Activated naive CD4-positive, alpha-beta T cell treated with anti-CD3 and anti-CD28 coated beads, Interleukin-2, amount 50 U/mL, for 16 hours (primary cell): ENCODE results near the gene PRUNE2.
"Not testable (repeated sequence)": the region's sequence is repeated elsewhere in the genome, so short reads cannot be mapped to it uniquely, and the experiment has no call there.

Experiments used
- DNase-seq: peaks from one replicate; pipeline ENCODE4 v3.0.0-alpha.2; 2020

The PRUNE2 gene

DNA sequence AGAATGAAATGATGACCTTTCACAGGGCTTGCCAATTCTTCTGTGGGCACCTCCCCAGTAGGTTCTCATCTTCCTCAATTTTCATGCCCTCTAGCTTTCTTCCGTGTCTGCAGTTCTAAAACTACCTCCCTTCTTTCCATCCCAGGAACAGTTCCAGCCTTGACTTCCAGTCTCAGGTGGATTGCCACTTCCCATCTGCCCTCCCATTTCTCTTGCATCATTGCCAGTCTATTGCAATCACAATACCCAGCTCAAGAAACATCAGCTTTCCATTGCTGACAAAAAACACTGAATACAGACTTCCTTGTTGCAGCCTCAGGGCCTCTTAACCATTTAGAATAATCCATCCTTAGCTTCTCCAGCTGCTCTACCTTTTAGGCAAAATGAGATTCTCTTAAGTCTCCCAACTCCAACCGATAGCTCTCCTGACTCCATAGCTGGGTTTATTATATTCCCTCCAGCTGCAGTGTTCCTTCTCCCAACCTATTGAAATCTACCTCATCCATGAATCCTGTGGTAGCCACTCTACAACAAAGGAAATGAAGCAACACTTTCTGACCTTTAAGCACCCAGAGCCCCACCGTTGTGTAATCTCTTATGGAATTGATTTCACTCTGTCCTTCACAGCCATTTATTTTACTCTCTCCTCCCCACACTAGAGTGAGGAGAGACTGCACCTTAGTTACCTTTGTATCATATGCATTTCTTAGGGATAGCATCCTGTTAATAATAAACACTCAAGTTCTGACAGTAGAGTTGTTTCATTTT is 217.3 kb downstream of the PRUNE2 start:
- DNase-seq, result no peak

DNA sequence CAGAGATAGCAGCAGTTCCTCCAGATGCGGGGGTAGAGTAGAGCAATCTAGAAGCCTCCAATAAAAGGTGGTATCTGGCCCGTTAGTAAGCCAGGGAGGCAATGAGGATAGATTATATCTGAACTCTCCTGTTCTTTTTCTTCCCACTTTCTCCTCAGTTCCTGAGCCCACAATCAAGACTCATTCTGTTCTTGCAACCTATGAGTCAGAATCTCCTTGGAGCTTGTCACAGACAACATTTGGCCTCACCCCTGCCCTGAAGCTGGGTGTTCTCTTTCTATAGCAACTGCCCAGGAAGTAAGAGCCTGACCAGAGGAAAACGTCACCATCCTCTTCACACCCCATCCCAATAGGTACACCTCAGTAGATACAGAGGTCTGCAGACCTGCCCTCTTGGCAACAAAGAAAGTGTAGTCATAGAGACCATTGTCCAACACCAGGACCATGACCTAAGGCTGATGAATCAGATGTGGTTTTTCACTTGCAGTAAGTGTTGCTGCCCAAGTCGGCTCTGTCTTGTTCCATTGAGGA is 218.0 kb downstream of the PRUNE2 start:
- DNase-seq, result no peak

GRCh38 chr9:76686756-76687155 is 219.2 kb downstream of the PRUNE2 start:
- DNase-seq, result no peak

DNA sequence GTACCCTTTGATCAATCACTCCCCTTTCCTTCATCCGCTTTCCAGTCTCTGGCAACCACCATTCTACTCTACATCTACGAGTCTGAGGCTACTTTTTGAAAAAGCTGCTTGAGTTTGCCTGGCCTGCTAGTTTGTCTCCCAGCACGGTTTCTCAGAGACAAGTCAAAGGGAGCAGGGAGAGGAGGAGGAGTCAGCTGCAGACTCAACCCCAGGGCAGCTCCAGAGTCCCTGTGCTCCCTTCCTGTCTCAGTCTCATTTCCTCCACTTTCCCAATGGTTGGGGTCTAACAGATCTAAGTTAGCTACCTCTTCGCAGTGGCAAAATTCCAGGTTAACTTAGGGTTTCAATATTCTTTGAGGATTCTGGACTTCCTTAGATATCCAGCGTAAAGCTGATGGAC is 221.7 kb downstream of the PRUNE2 start:
- DNase-seq, result no peak

DNA sequence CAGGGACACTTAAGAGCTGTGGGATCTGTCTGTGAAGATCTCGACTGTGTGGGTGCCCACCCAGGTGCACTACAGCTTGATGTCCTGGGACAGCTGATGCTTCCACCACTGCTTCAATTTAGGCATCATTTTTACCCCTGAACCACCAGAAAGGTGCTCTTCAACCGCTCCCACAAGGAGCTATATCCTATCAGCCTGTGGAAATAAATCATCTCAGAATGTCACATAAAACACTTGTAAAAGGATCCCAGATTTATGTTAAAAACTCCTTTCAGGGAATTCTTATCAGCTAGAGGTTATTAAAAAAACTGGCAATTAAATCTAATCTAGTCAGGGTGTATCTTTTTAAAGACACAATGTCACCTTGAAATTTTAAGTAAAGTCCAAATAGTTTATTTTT is 224.4 kb downstream of the PRUNE2 start:
- no peak for DNase-seq

DNA sequence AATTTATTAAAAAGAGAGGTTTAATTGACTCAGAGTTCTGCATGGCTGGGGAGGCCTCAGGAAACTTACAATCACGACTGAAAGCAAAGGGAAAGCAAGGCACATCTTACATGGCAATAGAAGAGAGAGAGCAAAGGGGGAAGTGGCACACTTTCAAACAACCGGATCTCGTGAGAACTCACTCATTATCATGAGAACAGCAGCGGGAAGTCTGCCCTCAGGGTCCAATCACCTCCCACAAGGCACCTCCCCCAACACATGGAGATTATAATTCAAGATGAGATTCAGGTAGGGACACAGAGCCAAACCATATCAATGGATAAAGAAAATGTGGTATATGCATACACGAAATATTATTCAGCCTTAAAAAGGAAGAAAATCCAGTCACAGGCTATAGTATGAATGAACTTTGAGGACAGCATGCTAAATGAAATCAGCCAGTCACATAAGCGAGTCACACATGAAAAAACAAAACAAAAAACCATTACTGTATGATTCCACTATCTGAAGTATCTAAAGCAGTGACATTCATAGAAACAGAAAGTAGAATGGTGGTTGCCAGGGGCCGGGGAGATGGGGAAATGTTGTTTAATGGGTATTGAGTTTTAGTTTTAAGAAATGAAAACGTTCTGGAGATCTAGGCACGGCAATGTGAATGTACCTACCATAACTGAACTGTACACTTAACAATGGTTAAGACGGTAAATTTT is 225.0 kb downstream of the PRUNE2 start:
- DNase-seq, result no peak

DNA sequence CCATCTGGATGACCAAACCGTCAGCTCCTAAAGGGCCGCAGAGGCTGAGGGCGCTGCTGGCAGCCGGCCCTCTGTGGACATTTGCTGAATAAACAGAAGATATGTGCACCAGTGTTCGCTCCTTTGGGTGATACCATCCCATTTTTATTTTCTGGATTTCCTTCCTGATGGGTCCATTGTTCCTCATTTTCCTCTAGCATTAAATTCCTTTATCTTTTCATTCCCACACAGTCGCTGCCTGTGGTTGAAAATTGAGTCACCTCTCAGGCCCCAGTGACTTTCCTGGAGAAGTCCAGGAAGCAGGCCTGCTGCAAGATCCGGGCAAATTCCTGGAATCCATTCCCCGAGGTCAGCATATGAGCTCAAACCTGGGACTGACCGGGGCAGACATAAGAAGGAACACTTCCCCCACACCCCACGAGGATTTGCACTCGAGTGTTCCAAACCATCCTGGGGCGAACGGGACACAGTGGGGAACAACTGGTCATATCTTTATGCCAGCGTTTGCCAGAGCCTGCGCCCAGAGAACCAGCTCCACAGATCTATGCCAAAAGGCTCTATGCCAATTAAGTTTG is 228.3 kb downstream of the PRUNE2 start:
- no peak for DNase-seq

DNA sequence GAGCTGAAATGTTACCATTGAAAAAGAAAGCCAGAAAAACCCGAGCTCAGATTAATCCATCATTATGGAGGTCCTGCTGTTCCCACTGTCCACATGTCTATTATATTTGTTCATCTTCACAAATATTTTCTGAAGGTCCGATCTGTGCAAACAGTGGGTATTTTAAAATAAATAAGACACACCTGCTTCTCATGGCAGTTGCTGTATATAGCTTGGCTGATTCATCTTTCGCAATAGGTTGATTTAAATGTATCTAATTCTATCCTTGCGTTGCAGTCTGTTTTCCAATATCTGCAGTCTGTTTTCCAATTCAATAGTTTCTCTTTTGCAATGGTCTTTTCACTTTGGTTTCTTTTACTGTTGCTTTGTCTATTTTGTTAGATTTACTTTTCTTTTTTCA is 229.1 kb downstream of the PRUNE2 start:
- DNase-seq, result no peak

- no peak for DNase-seq
Observed at GRCh38 chr9:76667521-76667957, 238.4 kb downstream of the PRUNE2 start.

DNA sequence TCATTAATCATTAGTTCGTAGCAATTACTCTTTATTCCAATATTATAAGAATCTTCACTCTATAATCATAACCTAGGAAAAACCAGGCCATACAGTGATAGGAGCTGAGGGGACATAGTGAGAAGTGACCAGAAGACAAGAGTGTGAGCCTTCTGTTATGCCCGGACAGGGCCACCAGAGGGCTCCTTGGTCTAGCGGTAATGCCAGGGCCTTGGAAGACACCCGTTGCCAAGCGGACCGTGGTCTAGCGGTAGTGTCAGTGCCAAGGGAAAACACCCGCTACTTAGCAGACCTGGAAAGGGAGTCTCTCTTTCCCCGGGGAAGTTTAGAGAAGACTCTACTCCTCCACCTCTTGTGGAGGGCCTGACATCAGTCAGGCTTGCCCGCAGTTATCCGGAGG is 239.9 kb downstream of the PRUNE2 start:
- DNase-seq, result not testable (repeated sequence)

DNA sequence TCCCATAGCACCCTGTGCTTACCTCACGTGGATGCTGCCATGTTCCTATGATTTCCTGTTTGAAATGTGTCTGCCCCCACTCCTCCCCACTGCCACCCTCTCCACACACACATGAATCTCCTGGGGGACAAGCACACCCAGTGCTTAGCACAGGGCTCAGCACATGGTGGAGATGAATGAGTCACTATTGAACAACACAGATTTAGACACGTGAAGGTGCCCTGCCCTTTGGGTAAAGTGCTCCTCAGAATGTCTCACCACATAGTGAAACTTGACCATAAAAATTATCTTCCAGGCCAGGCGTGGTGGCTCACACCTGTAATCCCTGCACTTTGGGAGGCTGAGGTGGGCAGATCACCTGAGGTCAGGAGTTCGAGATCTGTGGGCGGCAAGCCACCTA is 240.5 kb downstream of the PRUNE2 start:
- DNase-seq, result no peak

- DNase-seq, result no peak
Observed at GRCh38 chr9:76664120-76664519, 241.8 kb downstream of the PRUNE2 start.

GRCh38 chr9:76662476-76663281 is 243.2 kb downstream of the PRUNE2 start:
- DNase-seq, result no peak

DNA sequence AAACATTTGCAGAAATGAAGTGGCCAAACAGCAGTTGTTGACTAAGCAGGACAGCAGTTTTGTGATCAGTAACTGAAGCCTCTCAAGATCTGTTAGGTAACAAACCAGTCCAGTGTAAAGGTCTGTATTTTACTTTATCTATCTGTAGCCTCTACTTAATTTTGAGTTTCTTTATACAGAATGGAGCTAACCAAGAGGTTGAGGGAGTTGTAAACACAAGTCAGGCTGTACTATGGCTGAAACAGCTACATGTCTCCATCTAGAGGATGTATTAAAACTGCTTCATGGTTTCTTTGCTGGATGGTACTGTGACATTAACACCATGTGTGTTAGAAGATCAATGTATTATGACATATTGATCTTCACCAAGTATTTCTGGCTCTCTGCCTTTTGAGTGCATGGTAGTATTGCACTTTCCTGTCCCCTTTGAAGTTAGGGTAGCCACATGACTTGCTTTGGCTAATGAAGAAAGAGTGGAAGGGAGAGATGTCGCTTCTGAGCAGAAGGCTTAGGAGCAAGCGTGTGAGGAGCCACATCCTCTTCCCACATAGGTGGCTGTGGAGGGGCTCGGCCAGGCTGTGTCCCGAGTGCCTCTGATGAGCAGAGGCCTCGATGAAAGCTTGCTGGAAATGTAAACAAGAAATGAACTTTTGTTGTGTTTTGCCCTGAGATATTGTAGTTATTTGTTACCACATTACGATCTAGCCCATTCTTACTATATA is 247.2 kb downstream of the PRUNE2 start:
- DNase-seq, result no peak

DNA sequence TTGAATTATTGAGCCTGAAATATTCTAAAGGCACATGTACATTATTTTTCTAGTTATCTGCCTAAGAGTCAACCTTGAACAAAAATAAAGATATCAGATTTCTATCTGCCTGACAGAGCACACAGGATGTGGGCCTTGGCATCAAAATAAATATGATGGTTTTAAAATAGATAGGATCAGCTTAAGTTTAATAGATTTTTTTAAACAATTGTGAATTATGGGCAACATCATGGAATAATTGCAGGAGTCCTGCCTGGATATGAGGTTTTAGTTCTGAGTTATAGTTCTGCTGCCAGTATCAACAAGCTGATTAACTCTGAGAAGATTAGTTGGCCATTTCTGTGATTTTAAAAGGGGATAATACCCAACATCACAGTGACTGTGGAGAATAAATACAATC is 248.6 kb downstream of the PRUNE2 start:
- DNase-seq, result no peak

- no peak for DNase-seq
Observed at GRCh38 chr9:76655971-76656370, 249.9 kb downstream of the PRUNE2 start.

DNA sequence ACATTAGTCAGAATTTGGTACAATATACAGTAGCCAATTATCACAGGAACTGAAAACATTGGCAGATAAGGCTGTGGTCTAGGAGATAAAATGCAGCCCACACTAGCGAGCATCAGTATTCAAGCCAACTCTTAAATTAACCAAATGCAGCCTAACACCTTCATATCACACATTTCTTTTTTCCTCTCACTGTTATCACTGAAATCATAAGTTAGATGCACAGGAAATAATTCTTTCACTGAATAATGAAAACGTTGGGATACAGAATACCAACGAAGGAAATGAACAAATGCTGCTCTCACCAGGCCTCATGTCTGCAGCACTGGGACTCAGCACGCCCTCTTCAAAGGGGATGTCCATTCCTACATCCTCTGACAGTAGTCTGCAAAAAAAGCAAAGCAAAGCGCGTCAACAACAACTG is 250.8 kb downstream of the PRUNE2 start:
- no peak for DNase-seq

DNA sequence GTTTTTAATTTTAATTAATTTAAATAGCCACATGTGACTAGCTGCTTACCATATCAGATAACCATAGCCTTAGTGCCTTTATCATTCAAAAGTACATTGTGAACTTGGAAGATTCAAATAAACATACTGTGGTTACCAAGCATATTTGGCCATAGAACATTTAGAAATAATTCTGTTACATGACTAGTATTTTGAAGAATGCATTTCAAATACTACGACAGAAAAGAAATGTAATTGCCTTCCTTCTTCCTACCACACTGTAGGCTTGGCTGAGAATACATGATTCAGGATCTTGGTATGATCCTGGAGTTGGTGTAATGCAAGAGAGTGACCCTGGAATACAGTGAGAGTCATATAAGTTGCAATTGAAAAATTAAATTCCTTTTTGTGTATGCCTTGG is 251.3 kb downstream of the PRUNE2 start:
- DNase-seq, result no peak

GRCh38 chr9:76654051-76654461 is 251.9 kb downstream of the PRUNE2 start:
- no peak for DNase-seq

DNA sequence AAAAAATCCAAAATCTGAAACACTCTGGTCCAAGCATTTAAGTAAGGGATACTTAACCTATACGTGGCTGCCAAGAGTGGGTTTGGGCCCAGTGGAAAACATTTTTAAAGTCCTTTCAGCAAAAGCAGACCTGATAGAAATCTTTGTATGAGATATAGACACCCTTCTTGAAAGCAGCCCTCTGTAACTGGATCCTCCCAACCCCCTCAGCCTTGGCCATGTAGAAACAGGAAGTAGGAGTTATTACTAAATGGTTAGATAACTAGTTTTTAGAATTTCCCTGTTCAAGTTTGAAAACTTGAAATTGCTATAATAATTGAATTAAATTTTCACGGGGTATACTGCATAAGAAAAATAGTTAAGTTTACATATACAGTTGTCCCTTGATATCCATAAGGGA is 253.0 kb downstream of the PRUNE2 start:
- no peak for DNase-seq

DNA sequence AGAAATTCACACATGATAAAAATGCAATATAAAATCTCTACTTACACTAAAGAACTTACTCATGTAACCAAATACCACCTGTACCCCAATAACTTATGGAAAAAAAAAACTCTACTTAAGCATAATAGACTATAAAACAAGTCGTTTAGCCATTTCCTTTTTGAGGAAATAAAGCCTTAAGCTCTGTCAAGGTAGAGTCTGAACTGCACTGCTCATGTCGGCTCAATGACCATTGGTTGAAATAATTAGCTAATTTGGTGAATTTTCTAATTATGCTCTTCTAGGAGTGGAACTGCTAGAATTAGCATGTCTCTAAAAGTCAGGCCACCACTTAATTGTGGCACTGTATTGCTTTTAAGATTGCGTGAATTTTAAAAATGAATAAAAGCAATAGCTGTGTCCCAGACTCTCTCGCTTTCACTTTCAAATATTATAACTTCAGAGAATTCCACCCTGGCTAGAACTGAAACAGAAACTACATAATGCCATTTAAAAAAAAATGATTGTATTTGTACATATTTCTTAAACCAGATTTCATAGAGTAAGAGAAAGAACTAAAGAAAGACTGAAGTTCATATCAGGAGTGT is 254.7 kb downstream of the PRUNE2 start:
- no peak for DNase-seq

DNA sequence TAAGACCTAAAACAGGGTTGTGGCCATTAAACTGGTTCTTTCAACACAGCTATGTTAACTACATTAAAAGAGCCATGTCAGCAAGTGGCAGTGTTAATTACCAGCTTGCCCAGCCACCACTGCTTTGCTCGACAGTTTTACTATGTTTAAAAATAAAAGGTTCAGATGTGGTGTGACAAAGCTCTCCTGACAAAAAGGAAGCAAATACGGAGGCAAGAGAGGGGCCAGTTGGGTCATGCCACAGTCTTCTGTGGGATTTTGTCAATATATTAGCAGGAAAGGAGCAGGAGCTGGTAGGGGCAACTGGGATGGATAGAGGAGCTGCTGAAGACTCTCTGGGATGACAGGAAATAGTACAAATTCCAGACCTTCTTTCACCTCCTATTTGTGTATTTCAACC is 255.2 kb downstream of the PRUNE2 start:
- DNase-seq, result no peak
